ENCODE results near the gene HEATR9.

Gene HEATR9

DNA sequence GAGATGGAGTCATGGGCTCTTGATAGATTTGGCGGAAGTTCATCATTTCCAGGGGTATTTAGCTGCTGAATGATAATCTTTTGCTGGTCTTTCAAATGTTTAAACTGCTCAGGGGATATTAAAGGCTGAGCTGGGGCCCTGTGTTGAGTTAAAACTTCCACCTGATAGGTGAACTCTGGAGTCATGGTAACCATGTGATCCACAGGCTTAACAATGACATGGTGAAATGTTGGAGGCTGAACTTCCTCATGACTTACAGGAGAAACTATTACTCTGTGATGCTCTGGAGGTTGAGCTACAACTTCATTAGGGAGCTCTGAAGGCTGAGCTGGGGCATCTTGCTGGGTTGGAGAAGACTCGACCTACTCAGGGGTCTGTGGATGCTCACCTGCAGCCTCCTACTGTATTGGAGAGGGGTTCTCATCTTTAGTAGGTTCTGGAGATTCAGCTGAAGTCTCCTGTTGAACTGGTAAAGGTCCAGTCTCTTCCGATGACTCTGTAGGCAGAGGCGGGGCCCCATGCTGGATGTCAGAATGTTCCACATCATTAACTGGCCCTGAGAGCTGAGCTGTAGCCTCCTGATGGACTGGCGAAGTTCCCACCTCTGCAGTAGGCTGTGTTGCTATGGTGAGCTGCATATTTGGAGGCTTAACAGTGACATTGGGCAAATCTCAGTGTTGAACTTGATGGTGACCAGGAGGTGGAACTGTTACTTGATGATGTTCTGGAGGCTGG, 37.7 kb upstream of the HEATR9 start:
- TF ChIP-seq, protein P1, sequence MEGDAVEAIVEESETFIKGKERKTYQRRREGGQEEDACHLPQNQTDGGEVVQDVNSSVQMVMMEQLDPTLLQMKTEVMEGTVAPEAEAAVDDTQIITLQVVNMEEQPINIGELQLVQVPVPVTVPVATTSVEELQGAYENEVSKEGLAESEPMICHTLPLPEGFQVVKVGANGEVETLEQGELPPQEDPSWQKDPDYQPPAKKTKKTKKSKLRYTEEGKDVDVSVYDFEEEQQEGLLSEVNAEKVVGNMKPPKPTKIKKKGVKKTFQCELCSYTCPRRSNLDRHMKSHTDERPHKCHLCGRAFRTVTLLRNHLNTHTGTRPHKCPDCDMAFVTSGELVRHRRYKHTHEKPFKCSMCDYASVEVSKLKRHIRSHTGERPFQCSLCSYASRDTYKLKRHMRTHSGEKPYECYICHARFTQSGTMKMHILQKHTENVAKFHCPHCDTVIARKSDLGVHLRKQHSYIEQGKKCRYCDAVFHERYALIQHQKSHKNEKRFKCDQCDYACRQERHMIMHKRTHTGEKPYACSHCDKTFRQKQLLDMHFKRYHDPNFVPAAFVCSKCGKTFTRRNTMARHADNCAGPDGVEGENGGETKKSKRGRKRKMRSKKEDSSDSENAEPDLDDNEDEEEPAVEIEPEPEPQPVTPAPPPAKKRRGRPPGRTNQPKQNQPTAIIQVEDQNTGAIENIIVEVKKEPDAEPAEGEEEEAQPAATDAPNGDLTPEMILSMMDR (IDR thresholded peaks at IDR 0.05; ENCODE audit: low read depth, low read length, missing control alignments): no peak
- Histone ChIP-seq H3K4me3 (ENCODE audit: low read depth, low read length) (no peak overlapping the region), H3K27me3 (replicated peaks) (no peaks in the 10 kb centered on the region), H3K27ac (no peak overlapping the region), H3K36me3 (replicated peaks) (no peaks in the 10 kb centered on the region)
- in situ Hi-C loops (cut with HindIII; ENCODE audit: low pct_ligation_motif_present, low sequenced_read_pairs): no loop called here
- DNase-seq: no peak

- Histone ChIP-seq H3K27ac (no peak overlapping the region), H3K27me3 (replicated peaks) (no peaks in the 10 kb centered on the region), H3K36me3 (replicated peaks) (no peaks in the 10 kb centered on the region), H3K4me3 (ENCODE audit: low read depth, low read length) (no peak overlapping the region)
- TF ChIP-seq, protein P1 (IDR thresholded peaks at IDR 0.05; ENCODE audit: low read depth, low read length, missing control alignments): no peak
- no peak for DNase-seq
- in situ Hi-C loops (cut with HindIII; ENCODE audit: low pct_ligation_motif_present, low sequenced_read_pairs): no loop called here
Observed at GRCh38 chr17:35903451-35903850, 34.8 kb upstream of the HEATR9 start.

DNA sequence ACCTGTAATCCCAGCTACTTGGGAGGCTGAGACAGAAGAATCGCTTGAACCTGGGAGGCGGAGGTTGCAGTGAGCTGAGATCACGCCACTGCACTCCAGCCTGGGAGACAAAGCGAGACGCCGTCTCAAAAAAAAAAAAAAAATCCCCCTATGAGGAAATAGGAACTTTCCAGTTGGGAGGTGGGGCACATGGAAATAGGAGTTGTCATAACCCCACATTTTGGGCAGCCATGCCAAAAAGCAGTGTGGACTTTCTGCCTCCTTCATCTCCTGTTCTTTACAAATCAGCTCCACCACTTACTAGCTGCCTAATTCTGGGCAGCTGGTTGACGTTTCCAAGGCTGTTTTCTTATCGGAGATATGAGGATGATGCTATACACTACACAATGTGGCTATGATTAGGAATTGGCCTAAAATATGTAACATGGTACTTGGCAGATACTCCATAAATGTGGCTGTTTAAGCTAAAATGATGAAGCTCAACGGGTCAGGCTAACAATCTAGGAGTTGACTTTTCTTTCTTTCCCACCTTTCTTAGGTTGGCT, 33.0 kb upstream of the HEATR9 start:
- Histone ChIP-seq H3K27ac (peak overlapping the region; percentile 41), H3K4me3 (ENCODE audit: low read depth, low read length) (no peak overlapping the region), H3K27me3 (replicated peaks) (no peaks in the 10 kb centered on the region), H3K36me3 (replicated peaks) (no peaks in the 10 kb centered on the region)
- TF ChIP-seq, protein P1 (IDR thresholded peaks at IDR 0.05; ENCODE audit: low read depth, low read length, missing control alignments): no peak
- DNase-seq: peak; percentile 39
- in situ Hi-C loops (cut with HindIII; ENCODE audit: low pct_ligation_motif_present, low sequenced_read_pairs): no loop called here

GRCh38 chr17:35900708-35901480, 32.2 kb upstream of the HEATR9 start:
- DNase-seq: peak; percentile 39
- Histone ChIP-seq H3K27ac (peak overlapping the region; percentile 41), H3K4me3 (ENCODE audit: low read depth, low read length) (no peak overlapping the region), H3K27me3 (replicated peaks) (no peaks in the 10 kb centered on the region), H3K36me3 (replicated peaks) (no peaks in the 10 kb centered on the region)
- TF ChIP-seq, protein P1 (IDR thresholded peaks at IDR 0.05; ENCODE audit: low read depth, low read length, missing control alignments): no peak
- in situ Hi-C loops (cut with HindIII; ENCODE audit: low pct_ligation_motif_present, low sequenced_read_pairs): no loop called here

- in situ Hi-C loops (cut with HindIII; ENCODE audit: low pct_ligation_motif_present, low sequenced_read_pairs): no loop called here
- no peak for DNase-seq
- TF ChIP-seq, protein P1 (IDR thresholded peaks at IDR 0.05; ENCODE audit: low read depth, low read length, missing control alignments): no peak
- Histone ChIP-seq H3K27ac (no peak overlapping the region), H3K36me3 (replicated peaks) (no peaks in the 10 kb centered on the region), H3K27me3 (replicated peaks) (no peaks in the 10 kb centered on the region), H3K4me3 (ENCODE audit: low read depth, low read length) (no peak overlapping the region)
Observed at GRCh38 chr17:35900280-35900679, 31.6 kb upstream of the HEATR9 start.
